ENCODE measurements around the gene RHBG.
"Not testable (repeated sequence)": the region's sequence is repeated elsewhere in the genome, so short reads cannot be mapped to it uniquely, and the experiment has no call there.

Gene RHBG

DNA sequence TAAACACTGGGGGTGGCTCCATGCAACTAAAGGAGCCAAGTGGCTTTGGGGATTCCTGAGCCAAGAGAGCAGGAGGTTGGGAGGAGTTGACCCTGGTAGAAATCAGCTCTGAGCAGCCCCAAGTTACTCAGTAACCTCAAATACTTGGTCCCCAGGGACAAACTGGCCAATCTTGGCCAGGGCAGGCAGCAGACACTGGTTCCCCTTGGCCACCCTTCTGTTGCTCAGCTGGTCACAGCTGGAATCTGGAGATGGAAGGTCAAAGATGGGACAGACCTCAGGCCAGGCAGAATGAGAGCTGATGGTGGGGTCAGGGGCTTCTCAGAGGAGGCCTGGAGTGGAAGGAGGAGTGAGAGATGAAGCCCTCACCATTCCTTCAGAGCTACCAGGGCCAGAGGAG lies 3.3 kb upstream of the RHBG start:
- no peak for DNase-seq

- DNase-seq: no peak
These were observed 2.4 kb upstream of the RHBG start for GRCh38 chr1:156366378-156367166.

- no peak for DNase-seq
These were observed 1.4 kb upstream of the RHBG start for GRCh38 chr1:156367383-156368156.

GRCh38 chr1:156368157-156368658 lies 803 bp upstream of the RHBG start:
- DNase-seq: no peak

DNA sequence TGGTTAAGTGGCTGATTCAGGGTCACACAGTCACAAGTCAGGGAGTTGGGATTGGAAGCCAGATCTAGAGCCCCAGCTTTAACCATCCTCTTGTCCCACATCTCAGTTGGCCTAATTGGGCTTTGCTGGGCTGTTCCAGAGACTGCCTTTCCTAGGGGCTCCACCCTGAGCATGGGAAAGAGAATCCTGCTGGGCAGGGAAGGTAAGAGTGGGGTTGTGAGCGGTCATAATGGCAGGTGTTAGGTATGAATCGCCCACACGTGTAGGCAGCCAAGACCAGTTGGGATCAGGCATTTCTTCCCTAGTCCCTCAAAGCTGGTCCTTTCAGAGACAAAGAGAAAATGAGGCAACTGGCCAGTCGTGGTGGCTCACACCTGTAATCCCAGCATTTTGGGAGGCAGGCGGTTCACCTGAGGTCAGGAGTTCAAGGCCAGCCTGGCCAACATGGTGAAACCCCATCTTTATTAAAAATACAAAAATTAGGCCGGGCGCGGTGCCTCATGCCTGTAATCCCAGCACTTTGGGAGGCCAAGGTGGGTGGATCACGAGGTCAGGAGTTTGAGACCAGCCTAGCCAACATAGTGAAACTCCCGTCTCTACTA lies 775 bp downstream of the RHBG start:
- DNase-seq: not testable (repeated sequence)

DNA sequence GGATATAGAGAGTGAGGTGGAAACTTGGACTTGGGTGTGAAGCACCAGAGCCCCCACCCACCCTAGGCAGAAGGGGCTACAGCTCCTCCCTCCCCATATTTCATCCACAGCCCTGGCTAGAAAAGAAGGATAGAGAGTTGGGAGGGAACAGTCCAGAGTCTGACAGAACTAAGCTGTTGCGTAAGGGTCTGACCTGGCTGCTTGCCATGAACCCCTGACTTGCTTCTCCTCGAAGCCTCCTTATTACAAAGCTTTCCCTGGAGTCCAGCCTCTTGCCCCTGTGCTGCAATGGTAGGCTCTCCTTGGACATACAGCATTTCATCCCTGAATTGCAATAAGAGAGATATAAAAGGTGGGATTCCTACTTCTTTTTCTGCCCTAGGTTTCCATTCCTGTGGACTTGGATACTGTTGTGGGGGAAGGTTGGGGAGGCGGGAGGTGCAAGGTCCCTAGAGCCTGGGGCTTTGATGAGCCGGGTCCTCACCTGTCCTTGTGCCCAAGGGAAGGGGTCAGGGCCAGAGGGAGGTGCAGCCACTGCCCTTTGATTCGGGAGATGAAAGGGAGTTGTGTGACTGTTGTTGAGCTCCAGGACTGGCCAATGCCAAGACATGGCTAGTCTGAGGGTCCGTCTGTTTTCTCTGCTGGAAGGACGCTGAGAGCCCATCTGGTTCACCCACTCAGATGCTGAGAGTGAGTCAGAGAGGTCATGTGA lies 2.7 kb downstream of the RHBG start:
- DNase-seq: no peak

DNA sequence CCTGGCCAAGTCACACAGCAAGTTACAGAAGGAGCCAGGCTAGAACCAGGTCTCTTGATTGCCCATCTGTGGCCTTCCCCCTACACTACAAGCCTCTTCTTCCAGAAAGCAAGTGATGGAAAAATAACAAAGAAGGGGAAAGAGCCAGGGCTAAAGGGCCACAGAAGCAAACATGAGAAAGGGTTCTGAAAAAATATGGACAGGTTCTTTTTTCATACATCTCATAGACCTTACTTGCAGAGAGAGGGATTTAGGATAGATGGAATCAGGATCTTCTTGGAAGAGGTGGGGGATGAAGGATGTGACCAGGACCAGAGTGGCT lies 3.2 kb downstream of the RHBG start:
- no peak for DNase-seq

- no peak for DNase-seq
These were observed 3.9 kb downstream of the RHBG start for GRCh38 chr1:156372876-156373275.

DNA sequence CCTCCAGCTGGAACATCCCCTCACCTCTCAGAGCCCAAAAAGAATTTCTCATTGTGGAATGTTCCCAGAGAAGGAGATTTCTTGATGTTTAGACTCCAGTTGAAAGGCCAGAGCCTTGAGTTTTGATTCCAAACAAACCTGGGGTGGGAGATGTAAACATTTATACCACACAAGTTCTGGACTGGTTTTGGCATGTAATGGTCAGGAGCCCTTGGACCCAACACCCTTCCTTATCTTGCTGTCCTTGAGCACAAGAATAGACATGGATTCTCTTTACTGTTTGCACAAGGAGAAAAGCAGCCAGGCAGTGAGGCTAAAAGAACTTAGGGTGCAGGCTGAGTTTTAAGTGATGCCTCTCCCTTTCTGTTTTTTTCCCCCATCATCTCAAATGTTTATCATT lies 4.5 kb downstream of the RHBG start:
- no peak for DNase-seq

DNA sequence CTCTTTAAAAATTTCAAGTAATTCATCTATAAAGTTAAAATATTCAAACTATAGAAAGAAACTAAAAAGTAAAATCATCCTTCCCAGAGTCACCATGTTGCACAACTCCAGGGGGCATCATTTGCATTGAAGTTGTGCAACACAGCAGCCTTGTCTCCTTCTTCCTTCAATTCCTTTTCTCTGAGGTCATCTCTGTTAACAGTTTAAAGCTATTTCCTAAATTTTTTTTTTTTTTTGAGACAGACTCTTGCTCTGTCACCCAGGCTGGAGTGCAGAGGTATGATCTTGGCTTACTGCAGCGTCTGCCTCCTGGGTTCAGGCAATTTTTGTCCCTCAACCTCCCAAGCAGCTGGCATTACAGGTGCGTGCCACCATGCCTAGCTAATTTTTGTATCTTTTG lies 7.1 kb downstream of the RHBG start:
- DNase-seq: no peak

DNA sequence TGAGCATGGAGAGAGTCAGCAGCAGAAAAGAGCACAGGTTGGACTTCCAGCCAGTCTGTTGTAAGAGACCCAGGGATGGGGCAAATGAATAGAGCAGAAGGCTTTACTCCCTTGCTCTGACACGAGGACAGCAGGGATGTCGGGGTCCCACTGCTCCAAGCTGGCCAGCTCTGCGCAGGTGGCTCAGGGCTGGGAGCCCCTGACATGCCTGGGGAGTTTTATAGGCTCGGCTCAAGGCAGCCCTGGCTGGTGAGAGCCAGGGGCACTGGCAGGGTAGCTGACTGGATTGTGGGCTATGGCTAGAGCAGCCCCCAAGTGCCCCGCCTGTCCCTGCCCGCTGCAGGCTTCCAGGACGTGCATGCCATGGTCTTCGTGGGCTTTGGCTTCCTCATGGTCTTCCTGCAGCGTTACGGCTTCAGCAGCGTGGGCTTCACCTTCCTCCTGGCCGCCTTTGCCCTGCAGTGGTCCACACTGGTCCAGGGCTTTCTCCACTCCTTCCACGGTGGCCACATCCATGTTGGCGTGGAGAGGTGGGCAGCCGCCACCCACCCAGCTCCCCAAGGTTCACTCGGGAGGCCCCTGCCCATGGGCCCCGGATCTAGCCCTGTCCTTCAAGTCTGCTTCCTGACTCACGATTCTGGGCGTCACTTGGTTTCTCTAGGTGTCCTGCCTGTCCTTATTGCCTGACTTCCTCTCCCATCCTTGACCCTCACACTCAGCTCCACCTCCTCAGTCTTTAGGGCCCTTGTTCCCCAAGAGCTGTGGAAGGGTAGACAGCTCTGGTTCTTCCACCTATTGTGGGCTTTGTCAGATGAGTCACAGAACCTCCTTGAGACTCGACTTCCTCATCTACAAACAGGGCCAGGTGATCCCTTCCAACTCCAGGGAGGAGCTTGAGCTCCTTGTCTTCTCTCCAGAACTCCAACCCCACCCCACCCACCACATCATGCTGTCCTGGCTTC lies 8.2 kb downstream of the RHBG start:
- DNase-seq: no peak

- no peak for DNase-seq
These were observed 9.5 kb downstream of the RHBG start for GRCh38 chr1:156378557-156378956.

GRCh38 chr1:156379420-156380165 lies 10.6 kb downstream of the RHBG start:
- DNase-seq: no peak

DNA sequence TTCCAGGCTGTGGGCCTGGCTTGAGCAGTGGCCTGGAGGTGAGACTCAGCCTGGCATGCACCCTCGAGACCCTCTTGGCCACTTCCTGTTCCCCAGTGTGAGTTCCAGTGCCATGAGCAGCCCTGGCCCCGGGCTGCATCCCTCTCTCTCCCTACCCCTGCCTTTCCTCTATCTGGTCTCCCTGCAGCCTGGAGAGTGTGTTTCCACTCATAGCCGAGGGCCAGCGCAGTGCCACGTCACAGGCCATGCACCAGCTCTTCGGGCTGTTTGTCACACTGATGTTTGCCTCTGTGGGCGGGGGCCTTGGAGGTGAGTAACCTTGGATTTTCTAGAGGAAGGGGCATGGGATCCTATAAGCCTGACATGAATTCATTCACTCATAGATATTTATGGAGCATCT lies 13.6 kb downstream of the RHBG start:
- no peak for DNase-seq

- DNase-seq: peak; percentile 35
These were observed 14.0 kb downstream of the RHBG start for GRCh38 chr1:156383023-156383422.

- DNase-seq: no peak
These were observed 15.0 kb downstream of the RHBG start for GRCh38 chr1:156384007-156384406.

- DNase-seq: no peak
These were observed 15.6 kb downstream of the RHBG start for GRCh38 chr1:156384658-156385057.

DNA sequence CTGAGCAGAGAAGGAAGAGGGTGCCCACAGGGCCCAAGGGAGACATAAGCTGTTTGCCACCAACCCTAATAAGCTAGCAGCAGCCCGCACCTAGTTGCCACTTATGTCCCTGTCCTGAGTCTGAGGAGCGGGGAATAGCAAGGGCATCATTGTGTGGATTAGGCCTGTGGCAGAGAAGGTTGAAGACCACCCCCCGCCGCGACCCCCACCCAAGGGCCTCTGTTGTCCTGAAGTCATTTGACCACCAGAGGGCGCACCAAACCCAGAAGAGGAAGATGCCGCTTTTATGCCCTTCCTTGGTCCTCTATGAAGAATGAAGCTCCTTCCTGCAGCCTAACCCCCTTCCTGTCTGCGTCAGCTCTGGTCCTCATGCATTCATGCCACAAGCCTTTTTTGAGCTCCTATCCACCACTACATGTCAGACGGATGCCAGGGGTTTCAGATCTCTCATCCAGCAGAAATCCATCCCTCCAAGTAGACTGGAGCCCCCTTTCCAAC lies 16.6 kb downstream of the RHBG start:
- peak; percentile 76 for DNase-seq

DNA sequence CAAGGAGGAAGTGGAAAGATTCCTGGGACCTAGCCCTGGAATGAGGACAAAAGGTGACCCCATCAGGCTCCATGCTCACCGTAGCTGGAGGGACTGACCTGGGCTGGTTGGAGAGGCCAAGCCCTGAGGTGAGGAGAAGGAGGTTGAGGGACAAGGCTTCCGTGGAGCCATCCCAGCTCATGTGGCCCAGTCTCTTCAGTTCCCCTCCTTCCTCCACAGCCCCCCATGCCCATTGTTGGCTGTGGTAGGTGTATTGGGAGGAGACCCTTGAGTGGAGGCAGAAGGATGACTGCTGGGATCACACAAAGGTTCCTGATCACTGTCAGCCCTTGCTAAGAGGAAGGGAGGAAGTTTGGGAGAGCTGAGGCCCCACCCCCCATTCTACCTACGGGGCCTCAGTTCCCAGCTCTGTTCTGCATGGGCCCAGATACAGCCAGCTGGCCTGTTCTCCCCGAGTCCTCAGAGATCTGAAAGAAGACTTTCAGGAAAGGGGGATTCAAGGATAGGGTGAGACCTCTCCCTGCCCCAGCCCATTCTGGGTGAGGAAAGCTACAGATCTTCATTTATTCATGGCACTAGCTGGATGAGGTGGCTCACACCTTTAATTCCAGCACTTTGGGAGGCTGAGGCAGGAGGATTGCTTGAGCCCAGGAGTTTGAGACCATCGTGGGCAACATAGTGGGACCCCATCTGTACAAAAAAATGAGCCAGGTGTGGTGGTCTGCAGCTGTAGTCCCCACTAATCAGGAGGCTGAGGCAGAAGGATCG lies 17.3 kb downstream of the RHBG start:
- DNase-seq: no peak

Measured in central memory CD4-positive, alpha-beta T cell (primary cell).